Neural progenitor cell (in vitro differentiated cells): ENCODE measurements around the gene BRCC3. TPM values are rescaled to one million over a fixed set of nuclear protein-coding genes. Genes with fewer than 3 reads are reported as not detected.

Experiments used
- DNase-seq: peaks from one replicate; pipeline ENCODE4 v3.0.0-alpha.2; 2016; ENCODE audit warnings: low spot score
- H2AFZ ChIP-seq: fragments of 200-600 bp; sonication (generic); replicated peaks from 2 replicates; pipeline ENCODE4 v1.6.1; 2016; ENCODE audit warnings: antibody characterized with exemption
- H3F3A ChIP-seq: fragments of 200-600 bp; sonication (generic); 2 replicates; pipeline ENCODE4 v1.6.1; 2016; ENCODE audit warnings: antibody characterized with exemption, low read depth
- H3K27ac ChIP-seq: fragments of 200-600 bp; sonication (generic); 2 replicates; pipeline ENCODE4 v1.5.1; 2016; ENCODE audit warnings: mild to moderate bottlenecking
- H3K27me3 ChIP-seq: fragments of 200-600 bp; sonication (generic); 2 replicates; pipeline ENCODE4 v1.6.1; 2016; ENCODE audit warnings: mild to moderate bottlenecking, moderate library complexity
- H3K36me3 ChIP-seq: fragments of 200-600 bp; sonication (generic); 2 replicates; pipeline ENCODE4 v1.5.1; 2016
- H3K4me1 ChIP-seq: fragments of 200-600 bp; sonication (generic); 2 replicates; pipeline ENCODE4 v1.6.1; 2016; ENCODE audit warnings: mixed run types
- H3K4me2 ChIP-seq: fragments of 200-600 bp; sonication (generic); 2 replicates; pipeline ENCODE4 v1.6.1; 2016
- H3K4me3 ChIP-seq: fragments of 200-600 bp; sonication (generic); 2 replicates; pipeline ENCODE4 v1.5.1; 2016
- H3K79me2 ChIP-seq: fragments of 200-600 bp; sonication (generic); 2 replicates; pipeline ENCODE4 v1.6.1; 2016; ENCODE audit warnings: low read depth
- H3K9ac ChIP-seq: fragments of 200-600 bp; sonication (generic); 2 replicates; pipeline ENCODE4 v1.6.1; 2016
- H3K9me3 ChIP-seq: fragments of 200-600 bp; sonication (generic); 2 replicates; pipeline ENCODE4 v1.5.1; 2016; ENCODE audit warnings: low read depth
- H4K20me1 ChIP-seq: fragments of 200-600 bp; sonication (generic); 2 replicates; pipeline ENCODE4 v1.6.1; 2016; ENCODE audit warnings: low read depth
- H3K27ac Mint-ChIP-seq: 3 replicates; pipeline ENCODE4 v1.8.0; 2021; ENCODE audit warnings: mixed read lengths
- H3K27me3 Mint-ChIP-seq: 2 replicates; pipeline ENCODE4 v1.8.0; 2022; ENCODE audit warnings: low read depth, mild to moderate bottlenecking, inconsistent platforms, moderate library complexity, mixed read lengths; ENCODE audit not compliant: insufficient read depth
- H3K36me3 Mint-ChIP-seq: 3 replicates; pipeline ENCODE4 v1.8.0; 2021; ENCODE audit warnings: mixed read lengths
- H3K4me1 Mint-ChIP-seq: 3 replicates; pipeline ENCODE4 v1.8.0; 2021; ENCODE audit warnings: mixed read lengths
- H3K4me3 Mint-ChIP-seq: 3 replicates; pipeline ENCODE4 v1.8.0; 2021; ENCODE audit warnings: mild to moderate bottlenecking, moderate library complexity, mixed read lengths
- H3K9me3 Mint-ChIP-seq: 3 replicates; pipeline ENCODE4 v1.8.0; 2020; ENCODE audit warnings: mixed read lengths
- CTCF ChIP-seq: fragments of 200-600 bp; sonication (generic); IDR thresholded peaks from 2 replicates; pipeline ENCODE4 v1.5.1; 2017; ENCODE audit warnings: antibody characterized with exemption, mild to moderate bottlenecking
- EZH2 ChIP-seq: fragments of 200-600 bp; sonication (generic); IDR thresholded peaks from 2 replicates; pipeline ENCODE4 v1.6.1; 2017; ENCODE audit warnings: antibody characterized with exemption, mild to moderate bottlenecking, moderate library complexity
- EZH2phosphoT487 ChIP-seq: fragments of 200-600 bp; sonication (generic); IDR thresholded peaks from 2 replicates; pipeline ENCODE4 v1.6.1; 2017; ENCODE audit warnings: antibody characterized with exemption
- total RNA-seq: library from RNA; depleted of rRNA; stranded (reverse); fragments of >200 nt; gene quantifications from 2 replicates; pipeline ENCODE4 v1.2.3, GENCODE V29; 2015; ENCODE audit warnings: low replicate concordance

BRCC3 gene
- total RNA-seq, 1 donor from 2014 or later = 18.9 TPM

DNA sequence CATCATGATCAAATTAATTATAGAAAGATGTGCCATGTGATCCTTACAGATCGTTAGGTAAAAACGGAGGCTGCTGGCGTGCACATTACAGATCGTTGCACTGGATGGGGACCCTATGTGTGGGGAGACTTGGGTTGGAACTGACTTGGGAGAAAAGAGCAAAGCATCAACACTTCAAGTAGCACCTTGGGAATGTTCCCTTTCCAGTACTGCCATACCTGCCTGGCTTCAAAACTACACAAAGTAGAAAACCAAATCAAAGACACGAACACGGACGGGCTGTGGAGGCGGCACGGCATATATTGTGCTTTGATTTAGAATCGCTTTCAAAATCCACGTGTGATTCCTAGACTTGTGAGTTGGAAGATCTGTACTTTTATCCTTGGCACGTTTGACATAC is 1.3 kb upstream of the BRCC3 start:
- TF ChIP-seq EZH2 (no peak), CTCF (no peak), EZH2phosphoT487 (no peak)
- Mint-ChIP-seq H3K27me3 (no peaks in the 10 kb centered on the region), H3K27ac (no peak overlapping the region), H3K4me1 (peaks cover 23% of the 10 kb centered on the region), H3K4me3 (peak overlapping the region; percentile 86), H3K36me3 (no peaks in the 10 kb centered on the region), H3K9me3 (peaks cover 8% of the 10 kb centered on the region)
- H3K4me2 ChIP-seq = peak overlapping the region; percentile 73
- peaks cover 29% of the 10 kb centered on the region for H3K79me2 ChIP-seq
- H2AFZ ChIP-seq = peak overlapping the region; percentile 74
- no peaks in the 10 kb centered on the region for H3K4me1 ChIP-seq
- peaks cover 3% of the 10 kb centered on the region for H3F3A ChIP-seq
- H3K27me3 ChIP-seq = no peaks in the 10 kb centered on the region
- H3K9me3 ChIP-seq = peaks cover 4% of the 10 kb centered on the region
- H3K27ac ChIP-seq = no peak overlapping the region
- peak overlapping the region; percentile 59 for H3K4me3 ChIP-seq
- no peak overlapping the region for H3K9ac ChIP-seq
- no peaks in the 10 kb centered on the region for H4K20me1 ChIP-seq
- H3K36me3 ChIP-seq = no peaks in the 10 kb centered on the region
- peak; percentile 4 for DNase-seq

DNA sequence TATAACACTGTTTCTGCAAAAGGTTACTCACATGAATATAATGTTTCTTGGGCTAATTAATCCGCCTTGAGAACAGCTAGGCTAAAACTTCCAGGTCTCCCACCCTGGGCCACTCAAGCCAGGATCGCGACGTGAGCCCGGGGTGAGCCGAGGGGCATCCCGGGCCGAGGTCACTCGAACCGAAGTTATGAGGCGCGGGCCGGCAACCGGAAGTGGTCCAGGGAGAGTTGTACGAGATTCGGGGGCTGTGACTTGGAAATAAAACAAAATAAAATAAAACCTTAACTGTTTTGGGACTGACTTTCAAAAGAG is 689 bp upstream of the BRCC3 start:
- Histone ChIP-seq H2AFZ (peak overlapping the region; percentile 74), H3K4me3 (peak overlapping the region; percentile 59), H4K20me1 (no peaks in the 10 kb centered on the region), H3K9me3 (peaks cover 4% of the 10 kb centered on the region), H3K36me3 (no peaks in the 10 kb centered on the region), H3K9ac (no peak overlapping the region), H3K27ac (peak overlapping the region; percentile 8), H3K79me2 (peaks cover 29% of the 10 kb centered on the region), H3K4me2 (peak overlapping the region; percentile 73), H3K4me1 (no peaks in the 10 kb centered on the region), H3F3A (peaks cover 3% of the 10 kb centered on the region), H3K27me3 (no peaks in the 10 kb centered on the region)
- Mint-ChIP-seq H3K4me1 (peaks cover 23% of the 10 kb centered on the region), H3K36me3 (no peaks in the 10 kb centered on the region), H3K27ac (no peak overlapping the region), H3K4me3 (peak overlapping the region; percentile 86), H3K9me3 (peaks cover 7% of the 10 kb centered on the region), H3K27me3 (no peaks in the 10 kb centered on the region)
- TF ChIP-seq EZH2phosphoT487 = no peak
- TF ChIP-seq CTCF = no peak
- no peak for TF ChIP-seq EZH2
- DNase-seq = no peak

GRCh38 chrX:155071694-155072280 is 479 bp downstream of the BRCC3 start:
- H3K9ac ChIP-seq = peak overlapping the region; percentile 62
- H3K4me2 ChIP-seq = peak overlapping the region; percentile 75
- no peaks in the 10 kb centered on the region for H3K4me1 ChIP-seq
- Mint-ChIP-seq H3K4me3 (peak overlapping the region; percentile 92), H3K27me3 (no peaks in the 10 kb centered on the region), H3K9me3 (peaks cover 6% of the 10 kb centered on the region), H3K4me1 (peaks cover 23% of the 10 kb centered on the region), H3K27ac (peak overlapping the region; percentile 32), H3K36me3 (no peaks in the 10 kb centered on the region)
- H3K36me3 ChIP-seq = peaks cover under 1% of the 10 kb centered on the region
- no peaks in the 10 kb centered on the region for H4K20me1 ChIP-seq
- H3K4me3 ChIP-seq = peak overlapping the region; percentile 53
- H3K9me3 ChIP-seq = no peaks in the 10 kb centered on the region
- H2AFZ ChIP-seq = peak overlapping the region; percentile 36
- H3K27ac ChIP-seq = no peak overlapping the region
- H3K79me2 ChIP-seq = peaks cover 29% of the 10 kb centered on the region
- peaks cover 3% of the 10 kb centered on the region for H3F3A ChIP-seq
- H3K27me3 ChIP-seq = no peaks in the 10 kb centered on the region
- peak; percentile 52 for DNase-seq
- TF ChIP-seq EZH2phosphoT487 (no peak), CTCF (no peak), EZH2 (no peak)
